ENCODE results near the gene GALNT2.

Gene GALNT2

DNA sequence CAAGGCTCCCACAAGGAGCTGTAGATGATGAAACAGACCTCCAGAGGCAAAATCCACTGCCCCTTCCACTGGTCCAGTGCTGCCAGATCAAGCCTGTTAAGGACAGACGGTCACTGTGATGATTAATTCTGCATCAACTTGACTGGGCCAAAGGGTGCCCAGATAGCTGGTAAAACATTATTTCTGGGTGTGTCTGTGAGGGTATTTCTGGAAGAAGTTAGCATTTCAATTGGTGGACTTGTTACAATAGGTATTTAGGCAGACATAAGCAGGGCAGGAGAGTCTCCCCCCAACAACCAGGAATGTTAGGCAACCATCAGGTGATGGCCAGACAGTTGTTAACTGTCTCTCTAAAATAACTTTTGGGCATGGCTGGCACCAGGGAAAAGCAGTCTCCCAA is 40.9 kb upstream of the GALNT2 start:
- TF ChIP-seq FOXP2 (optimal IDR thresholded peaks at IDR 0.05; ENCODE audit: borderline replicate concordance, extremely low read depth, extremely low read length, insufficient read depth) (no peak), TAF1 (IDR thresholded peaks at IDR 0.05; ENCODE audit: borderline replicate concordance, insufficient read depth, low read length) (no peak), POLR2AphosphoS5 (IDR thresholded peaks at IDR 0.05; ENCODE audit: low read depth, low read length) (no peak), SIN3A (IDR thresholded peaks at IDR 0.05; ENCODE audit: borderline replicate concordance, insufficient read depth, low read length) (no peak)
- TF ChIP-seq, protein P1, sequence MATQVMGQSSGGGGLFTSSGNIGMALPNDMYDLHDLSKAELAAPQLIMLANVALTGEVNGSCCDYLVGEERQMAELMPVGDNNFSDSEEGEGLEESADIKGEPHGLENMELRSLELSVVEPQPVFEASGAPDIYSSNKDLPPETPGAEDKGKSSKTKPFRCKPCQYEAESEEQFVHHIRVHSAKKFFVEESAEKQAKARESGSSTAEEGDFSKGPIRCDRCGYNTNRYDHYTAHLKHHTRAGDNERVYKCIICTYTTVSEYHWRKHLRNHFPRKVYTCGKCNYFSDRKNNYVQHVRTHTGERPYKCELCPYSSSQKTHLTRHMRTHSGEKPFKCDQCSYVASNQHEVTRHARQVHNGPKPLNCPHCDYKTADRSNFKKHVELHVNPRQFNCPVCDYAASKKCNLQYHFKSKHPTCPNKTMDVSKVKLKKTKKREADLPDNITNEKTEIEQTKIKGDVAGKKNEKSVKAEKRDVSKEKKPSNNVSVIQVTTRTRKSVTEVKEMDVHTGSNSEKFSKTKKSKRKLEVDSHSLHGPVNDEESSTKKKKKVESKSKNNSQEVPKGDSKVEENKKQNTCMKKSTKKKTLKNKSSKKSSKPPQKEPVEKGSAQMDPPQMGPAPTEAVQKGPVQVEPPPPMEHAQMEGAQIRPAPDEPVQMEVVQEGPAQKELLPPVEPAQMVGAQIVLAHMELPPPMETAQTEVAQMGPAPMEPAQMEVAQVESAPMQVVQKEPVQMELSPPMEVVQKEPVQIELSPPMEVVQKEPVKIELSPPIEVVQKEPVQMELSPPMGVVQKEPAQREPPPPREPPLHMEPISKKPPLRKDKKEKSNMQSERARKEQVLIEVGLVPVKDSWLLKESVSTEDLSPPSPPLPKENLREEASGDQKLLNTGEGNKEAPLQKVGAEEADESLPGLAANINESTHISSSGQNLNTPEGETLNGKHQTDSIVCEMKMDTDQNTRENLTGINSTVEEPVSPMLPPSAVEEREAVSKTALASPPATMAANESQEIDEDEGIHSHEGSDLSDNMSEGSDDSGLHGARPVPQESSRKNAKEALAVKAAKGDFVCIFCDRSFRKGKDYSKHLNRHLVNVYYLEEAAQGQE (IDR thresholded peaks at IDR 0.05; ENCODE audit: insufficient read depth in 1 of 2, low read depth in 2 of 2, low read length in 2 of 2) = no peak

DNA sequence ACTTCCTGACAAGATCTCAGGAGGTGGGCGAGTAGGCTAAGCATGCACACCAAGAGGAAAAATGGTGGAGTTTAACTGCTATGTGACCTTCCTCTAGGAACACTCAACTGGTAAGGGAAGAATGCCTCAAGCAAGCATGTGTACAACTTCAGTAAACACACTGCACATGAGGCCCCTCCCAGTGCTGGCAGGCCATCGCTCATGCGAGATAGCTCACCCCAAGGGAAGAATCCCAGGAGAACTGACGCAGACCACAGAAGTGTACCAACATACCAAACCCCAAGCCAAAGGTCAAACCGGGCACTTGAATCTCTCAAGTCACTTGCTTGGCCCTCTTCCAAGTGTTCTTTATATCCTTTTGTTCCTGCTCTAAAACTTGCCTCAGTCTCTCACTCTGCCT is 40.5 kb upstream of the GALNT2 start:
- TF ChIP-seq, protein P1 (IDR thresholded peaks at IDR 0.05; ENCODE audit: insufficient read depth in 1 of 2, low read depth in 2 of 2, low read length in 2 of 2) = no peak
- TF ChIP-seq POLR2AphosphoS5 (IDR thresholded peaks at IDR 0.05; ENCODE audit: low read depth, low read length) = no peak
- TF ChIP-seq TAF1 (IDR thresholded peaks at IDR 0.05; ENCODE audit: borderline replicate concordance, insufficient read depth, low read length) = no peak
- no peak for TF ChIP-seq SIN3A (IDR thresholded peaks at IDR 0.05; ENCODE audit: borderline replicate concordance, insufficient read depth, low read length)
- TF ChIP-seq FOXP2 (optimal IDR thresholded peaks at IDR 0.05; ENCODE audit: borderline replicate concordance, extremely low read depth, extremely low read length, insufficient read depth) = no peak

DNA sequence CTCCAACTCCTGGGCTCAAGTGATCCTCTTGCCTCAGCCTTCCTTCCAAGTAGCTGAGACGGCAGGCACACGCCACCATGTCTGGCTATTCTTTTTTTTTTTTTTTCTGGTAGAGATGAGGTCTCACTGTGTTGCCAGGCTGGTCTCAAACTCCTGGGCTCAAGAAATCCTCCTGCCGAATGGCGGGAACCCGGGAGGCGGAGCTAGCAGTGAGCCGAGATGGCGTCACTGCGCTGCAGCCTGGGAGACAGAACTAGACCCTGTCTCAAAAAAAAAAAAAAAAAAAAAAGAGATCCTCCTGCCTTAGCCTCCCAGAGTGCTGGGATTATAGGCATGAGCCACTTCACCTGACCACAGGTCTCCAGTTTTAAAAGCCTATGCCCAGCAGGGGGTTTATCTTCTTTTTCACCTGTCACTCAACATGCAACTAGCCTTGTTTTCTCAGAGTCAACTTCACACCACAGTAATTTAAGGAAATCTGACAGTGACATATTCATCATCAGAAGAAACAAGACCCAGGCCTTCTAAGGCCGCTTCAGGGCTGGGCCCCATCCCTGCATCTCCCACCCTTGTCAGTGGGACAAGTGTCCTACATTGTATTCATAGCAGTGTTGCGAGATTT is 38.3 kb upstream of the GALNT2 start:
- no peak for TF ChIP-seq TAF1 (IDR thresholded peaks at IDR 0.05; ENCODE audit: borderline replicate concordance, insufficient read depth, low read length)
- TF ChIP-seq POLR2AphosphoS5 (IDR thresholded peaks at IDR 0.05; ENCODE audit: low read depth, low read length) = no peak
- no peak for TF ChIP-seq FOXP2 (optimal IDR thresholded peaks at IDR 0.05; ENCODE audit: borderline replicate concordance, extremely low read depth, extremely low read length, insufficient read depth)
- no peak for TF ChIP-seq SIN3A (IDR thresholded peaks at IDR 0.05; ENCODE audit: borderline replicate concordance, insufficient read depth, low read length)
- TF ChIP-seq, protein P1 (IDR thresholded peaks at IDR 0.05; ENCODE audit: insufficient read depth in 1 of 2, low read depth in 2 of 2, low read length in 2 of 2) = no peak

DNA sequence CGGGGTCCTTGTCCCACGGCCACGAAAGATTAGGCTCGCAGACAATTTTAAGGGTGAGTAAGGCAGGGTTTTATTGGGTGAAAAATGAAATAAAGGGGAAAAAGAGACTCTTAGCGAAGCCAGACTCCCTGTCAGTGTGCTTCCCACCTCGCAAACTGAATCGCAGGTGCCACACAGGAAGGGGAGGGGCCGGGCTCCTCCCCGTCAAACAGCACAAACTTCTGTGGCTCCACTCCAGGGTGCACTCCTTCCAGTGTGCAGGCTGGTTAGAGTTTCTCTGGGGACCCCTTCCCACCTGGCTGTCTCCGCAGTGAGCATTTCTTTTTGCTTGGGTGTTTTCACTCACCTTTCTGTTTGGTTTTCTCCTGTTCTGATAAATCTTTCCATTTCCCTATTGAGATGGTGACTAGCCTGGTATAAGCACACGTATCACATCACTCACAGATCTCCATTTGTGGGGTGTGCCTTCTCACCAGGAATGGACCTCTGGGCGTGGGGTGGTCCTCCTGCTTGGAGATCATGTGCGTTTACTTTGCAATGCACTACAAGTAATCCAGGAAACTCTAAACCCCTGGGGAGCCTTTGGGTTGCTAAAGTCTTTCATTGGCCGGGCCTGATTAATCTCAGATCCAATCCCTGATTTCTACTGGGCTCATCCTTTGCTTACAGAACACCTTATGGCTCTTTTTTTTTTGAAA is 37.6 kb upstream of the GALNT2 start:
- no peak for TF ChIP-seq FOXP2 (optimal IDR thresholded peaks at IDR 0.05; ENCODE audit: borderline replicate concordance, extremely low read depth, extremely low read length, insufficient read depth)
- no peak for TF ChIP-seq SIN3A (IDR thresholded peaks at IDR 0.05; ENCODE audit: borderline replicate concordance, insufficient read depth, low read length)
- TF ChIP-seq POLR2AphosphoS5 (IDR thresholded peaks at IDR 0.05; ENCODE audit: low read depth, low read length) = no peak

DNA sequence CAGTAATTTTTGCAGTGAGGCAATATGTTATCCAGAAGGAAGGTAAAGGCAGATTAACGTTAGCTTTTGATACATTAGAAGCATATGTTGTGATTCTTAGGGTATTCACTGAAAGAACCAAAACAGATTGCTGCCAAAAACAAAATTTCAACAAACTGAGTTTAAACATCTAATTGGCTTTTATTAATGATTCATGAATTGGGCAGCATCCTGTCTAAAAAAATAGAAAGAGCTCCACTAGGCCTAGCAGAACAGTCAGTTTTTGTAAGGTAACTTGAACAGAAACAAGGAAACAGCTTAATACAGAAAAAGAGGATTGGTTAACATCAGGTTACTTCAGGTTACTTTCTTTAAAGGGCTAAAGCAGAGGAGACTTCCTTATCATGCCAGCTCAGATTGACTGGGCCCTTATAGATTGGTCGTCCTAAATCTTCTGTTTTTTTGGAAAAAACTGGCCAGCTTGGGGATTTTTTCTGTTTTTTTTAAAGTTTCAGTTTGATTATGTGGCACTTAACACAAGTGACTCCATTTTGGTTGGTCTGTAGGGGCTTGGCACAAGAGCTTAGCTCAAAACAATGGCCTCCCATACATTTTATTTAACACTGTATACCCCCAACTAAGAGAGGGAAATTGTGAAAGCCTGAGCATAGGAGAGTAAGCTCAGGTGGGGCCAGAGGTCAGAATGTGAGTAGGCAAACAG is 36.8 kb upstream of the GALNT2 start:
- TF ChIP-seq POLR2AphosphoS5 (IDR thresholded peaks at IDR 0.05; ENCODE audit: low read depth, low read length) (no peak), FOXP2 (optimal IDR thresholded peaks at IDR 0.05; ENCODE audit: borderline replicate concordance, extremely low read depth, extremely low read length, insufficient read depth) (no peak), SIN3A (IDR thresholded peaks at IDR 0.05; ENCODE audit: borderline replicate concordance, insufficient read depth, low read length) (no peak), TAF1 (IDR thresholded peaks at IDR 0.05; ENCODE audit: borderline replicate concordance, insufficient read depth, low read length) (no peak)
- TF ChIP-seq, protein P1 (IDR thresholded peaks at IDR 0.05; ENCODE audit: insufficient read depth in 1 of 2, low read depth in 2 of 2, low read length in 2 of 2) = no peak
